Neuronal stem cell (in vitro differentiated cells): ENCODE results near the gene DOCK8.

Source experiments
- DNase-seq: peaks from one replicate; pipeline ENCODE4 v3.0.0-alpha.2; 2013; ENCODE audit warnings: low spot score
- H2AFZ ChIP-seq: one replicate; pipeline ENCODE4 v1.6.1; 2013; ENCODE audit warnings: mild to moderate bottlenecking, low read length, inconsistent platforms
- H2AK5ac ChIP-seq: 2 replicates; pipeline ENCODE4 v1.6.1; 2013; ENCODE audit warnings: low read depth, mild to moderate bottlenecking, inconsistent platforms, low read length, moderate library complexity, mixed read lengths
- H2BK120ac ChIP-seq: 2 replicates; pipeline ENCODE4 v1.6.1; 2013; ENCODE audit warnings: low read depth, mild to moderate bottlenecking, inconsistent platforms, low read length, moderate library complexity, mixed read lengths
- H2BK12ac ChIP-seq: one replicate; pipeline ENCODE4 v1.6.1; 2013; ENCODE audit warnings: low read length, inconsistent platforms
- H2BK15ac ChIP-seq: 2 replicates; pipeline ENCODE4 v1.6.1; 2013; ENCODE audit warnings: mild to moderate bottlenecking, low read length, inconsistent platforms, mixed read lengths
- H2BK5ac ChIP-seq: one replicate; pipeline ENCODE4 v1.6.1; 2013; ENCODE audit warnings: inconsistent platforms, mild to moderate bottlenecking, low read length, moderate library complexity
- H3K14ac ChIP-seq: one replicate; pipeline ENCODE4 v1.6.1; 2013; ENCODE audit warnings: low read length, inconsistent platforms
- H3K18ac ChIP-seq: 2 replicates; pipeline ENCODE4 v1.6.1; 2013; ENCODE audit warnings: low read length, inconsistent platforms
- H3K23ac ChIP-seq: 2 replicates; pipeline ENCODE4 v1.6.1; 2013; ENCODE audit warnings: low read depth, mild to moderate bottlenecking, mixed read lengths, low read length, inconsistent platforms; ENCODE audit not compliant: poor library complexity
- H3K27ac ChIP-seq: replicated peaks from 3 replicates; pipeline ENCODE4 v1.5.1; 2013; ENCODE audit warnings: low read length, inconsistent platforms
- H3K27me3 ChIP-seq, 3 experiments: 2 replicates each; pipeline ENCODE4 v1.6.1; 2013; ENCODE audit warnings: low read length in 3 of 3, mild to moderate bottlenecking in 2 of 3, inconsistent platforms in 1 of 3, low read depth in 1 of 3, mixed read lengths in 1 of 3, moderate library complexity in 1 of 3; ENCODE audit not compliant: control insufficient read depth in 3 of 3, insufficient read depth in 3 of 3
- H3K36me3 ChIP-seq, 2 donors: replicated peaks in 1 of 2; 2 replicates each; pipeline ENCODE4 v1.6.1; 2013; ENCODE audit warnings: low read length in 2 of 2; ENCODE audit not compliant: control insufficient read depth in 2 of 2, insufficient read depth in 2 of 2
- H3K4ac ChIP-seq: 2 replicates; pipeline ENCODE4 v1.6.1; 2013; ENCODE audit warnings: inconsistent platforms, mild to moderate bottlenecking, low read length, moderate library complexity
- H3K4me1 ChIP-seq, 2 donors: 1 replicate in 1 of 2; 2 replicates in 1 of 2; pipeline ENCODE4 v1.6.1; 2013; ENCODE audit warnings: low read length in 2 of 2, low read depth in 1 of 2; ENCODE audit not compliant: control insufficient read depth in 2 of 2, insufficient read depth in 1 of 2
- H3K4me2 ChIP-seq: one replicate; pipeline ENCODE4 v1.6.1; 2013; ENCODE audit warnings: mild to moderate bottlenecking, low read length, inconsistent platforms; ENCODE audit not compliant: insufficient read depth, poor library complexity, severe bottlenecking
- H3K4me3 ChIP-seq, 2 donors: 2 replicates each; pipeline ENCODE4 v1.5.1; 2013; ENCODE audit warnings: low read length in 2 of 2, mild to moderate bottlenecking in 2 of 2, inconsistent platforms in 1 of 2, moderate library complexity in 1 of 2
- H3K79me1 ChIP-seq: one replicate; pipeline ENCODE4 v1.6.1; 2013; ENCODE audit warnings: low read depth, mild to moderate bottlenecking, inconsistent platforms, low read length, moderate library complexity
- H3K9ac ChIP-seq: one replicate; pipeline ENCODE4 v1.6.1; 2013; ENCODE audit warnings: mild to moderate bottlenecking, low read depth, low read length, inconsistent platforms; ENCODE audit not compliant: poor library complexity
- H3K9me3 ChIP-seq, 2 donors: replicated peaks in 1 of 2; 2 replicates each; pipeline versions ENCODE3 to v1.6.1; 2013; ENCODE audit warnings: low read length in 2 of 2, mild to moderate bottlenecking in 2 of 2, inconsistent platforms in 1 of 2, low read depth in 1 of 2, mixed read lengths in 1 of 2, moderate library complexity in 1 of 2; ENCODE audit not compliant: control insufficient read depth in 2 of 2, insufficient read depth in 1 of 2
- H4K8ac ChIP-seq: one replicate; pipeline ENCODE4 v1.6.1; 2013; ENCODE audit warnings: low read depth, mild to moderate bottlenecking, inconsistent platforms, low read length, moderate library complexity
- H4K91ac ChIP-seq: one replicate; pipeline ENCODE4 v1.6.1; 2013; ENCODE audit warnings: low read length, low read depth, mild to moderate bottlenecking, inconsistent platforms; ENCODE audit not compliant: poor library complexity
- WGBS, 2 donors: extraction: QIAGEN DNeasy Blood & Tissue Kit; methylation state at CpG; one replicate each; pipeline ENCODE4 v1.1.7; 2013; ENCODE audit warnings: missing lambda C conversion rate in 2 of 2, mixed read lengths in 1 of 2; ENCODE audit not compliant: insufficient read length in 2 of 2, insufficient replicate concordance in 1 of 2; ENCODE audit errors: extremely low coverage in 2 of 2; 5-methylcytosine and 5-hydroxymethylcytosine counted together

DOCK8 gene

DNA sequence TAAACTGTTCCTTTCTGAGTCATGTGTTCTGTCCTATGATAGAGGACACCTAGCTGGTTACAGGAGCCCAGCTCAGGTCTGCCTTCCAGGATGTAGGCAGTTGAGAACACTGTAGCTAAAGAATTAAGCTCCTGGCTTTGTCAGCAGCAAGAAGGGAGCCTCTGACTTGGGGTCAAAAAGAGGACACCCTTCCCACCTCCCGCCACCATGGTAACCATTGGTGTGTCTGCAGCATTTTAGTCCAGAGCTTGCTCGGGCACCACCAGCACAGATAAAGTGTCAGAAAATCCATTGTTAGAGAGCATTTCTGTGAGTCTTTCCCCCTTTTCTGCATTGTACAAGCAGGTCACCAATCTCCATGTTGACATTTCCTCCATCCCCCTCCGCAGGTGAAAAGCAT, 181.7 kb downstream of the DOCK8 start:
- Histone ChIP-seq H3K27me3 (no peaks in the 10 kb centered on the region), H4K91ac (no peak overlapping the region), H2AK5ac (no peak overlapping the region), H2BK120ac (no peak overlapping the region), H2BK12ac (no peak overlapping the region), H3K9me3 (no peaks in the 10 kb centered on the region), H3K27ac (no peak overlapping the region), H4K8ac (no peak overlapping the region), H3K4ac (no peak overlapping the region), H3K36me3 (no peaks in the 10 kb centered on the region), H3K14ac (no peak overlapping the region), H2AFZ (no peak overlapping the region), H3K4me3 (no peak overlapping the region), H3K18ac (no peak overlapping the region), H3K79me1 (no peaks in the 10 kb centered on the region), H2BK5ac (no peak overlapping the region), H2BK15ac (no peak overlapping the region), H3K23ac (no peak overlapping the region), H3K4me1 (no peaks in the 10 kb centered on the region), H3K4me2 (no peak overlapping the region), H3K9ac (no peak overlapping the region)
- DNase-seq, result no peak
- WGBS, 2 donors, result no CpG with 5 or more reads among the region's 3 CpGs

DNA sequence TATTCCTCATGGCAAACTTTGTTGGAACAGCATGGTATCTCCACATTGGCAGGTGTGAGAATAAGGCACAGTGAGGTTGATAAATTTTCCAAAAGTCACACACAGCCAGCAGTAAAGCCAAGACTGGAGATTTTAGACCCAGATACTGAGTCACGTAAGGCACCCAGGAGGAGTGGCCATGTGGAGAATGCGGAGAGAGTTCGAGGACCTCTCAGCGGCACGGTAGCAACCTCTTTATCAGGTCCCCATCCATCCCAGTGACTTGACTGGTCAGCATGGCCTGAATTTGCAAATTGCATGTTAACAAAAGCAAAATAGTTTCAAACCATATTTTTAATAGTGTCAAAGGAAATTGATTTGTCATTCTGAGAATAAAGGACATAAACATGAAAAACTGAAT, 183.4 kb downstream of the DOCK8 start:
- no peaks in the 10 kb centered on the region for H3K79me1 ChIP-seq
- H2BK5ac ChIP-seq, result no peak overlapping the region
- H3K23ac ChIP-seq, result no peak overlapping the region
- no peak overlapping the region for H4K91ac ChIP-seq
- H2AFZ ChIP-seq, result no peak overlapping the region
- no peak for DNase-seq
- no peak overlapping the region for H3K9ac ChIP-seq
- H3K4me2 ChIP-seq, result no peak overlapping the region
- no peaks in the 10 kb centered on the region for H3K9me3 ChIP-seq
- no peak overlapping the region for H3K4ac ChIP-seq
- H2BK12ac ChIP-seq, result no peak overlapping the region
- H2BK120ac ChIP-seq, result no peak overlapping the region
- H3K27ac ChIP-seq, result no peak overlapping the region
- no peaks in the 10 kb centered on the region for H3K36me3 ChIP-seq
- no CpG with 5 or more reads among the region's 5 CpGs for WGBS, 2 donors
- H2AK5ac ChIP-seq, result no peak overlapping the region
- no peak overlapping the region for H4K8ac ChIP-seq
- H3K27me3 ChIP-seq, result no peaks in the 10 kb centered on the region
- no peak overlapping the region for H2BK15ac ChIP-seq
- H3K14ac ChIP-seq, result no peak overlapping the region
- no peak overlapping the region for H3K18ac ChIP-seq
- H3K4me1 ChIP-seq, result no peaks in the 10 kb centered on the region
- no peak overlapping the region for H3K4me3 ChIP-seq

DNA sequence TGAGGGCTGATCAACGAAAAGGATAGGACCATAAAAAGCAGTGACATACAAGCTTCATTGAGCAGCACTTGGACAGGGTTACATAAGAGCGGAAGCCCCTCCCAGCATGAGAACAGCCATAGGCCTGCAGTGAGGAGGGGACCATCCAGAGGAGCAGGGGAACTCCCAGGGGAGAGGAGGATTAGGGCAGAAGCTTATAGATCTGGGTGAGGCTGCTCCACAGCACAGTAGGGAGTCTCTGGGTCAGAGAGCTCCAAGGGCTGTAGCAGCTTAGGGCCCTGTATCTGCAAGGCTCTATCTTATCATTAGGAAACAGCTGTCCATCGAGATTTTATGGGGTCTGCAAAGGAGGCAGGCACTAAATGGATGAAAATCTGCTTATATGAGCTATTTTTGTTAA, 186.6 kb downstream of the DOCK8 start:
- Histone ChIP-seq H3K4me2 (no peak overlapping the region), H3K27me3 (no peaks in the 10 kb centered on the region), H3K36me3 (no peaks in the 10 kb centered on the region), H2BK120ac (no peak overlapping the region), H3K9ac (no peak overlapping the region), H3K14ac (no peak overlapping the region), H3K9me3 (no peaks in the 10 kb centered on the region), H3K23ac (no peak overlapping the region), H3K18ac (no peak overlapping the region), H4K8ac (no peak overlapping the region), H2AFZ (no peak overlapping the region), H3K4me3 (peak overlapping the region in 1 of 2 donors; percentile 11), H3K4ac (no peak overlapping the region), H2BK12ac (no peak overlapping the region), H2BK15ac (no peak overlapping the region), H2BK5ac (no peak overlapping the region), H3K4me1 (no peaks in the 10 kb centered on the region), H3K79me1 (no peaks in the 10 kb centered on the region), H3K27ac (no peak overlapping the region), H2AK5ac (no peak overlapping the region), H4K91ac (no peak overlapping the region)
- no peak for DNase-seq
- no CpG with 5 or more reads among the region's 3 CpGs for WGBS, 2 donors

DNA sequence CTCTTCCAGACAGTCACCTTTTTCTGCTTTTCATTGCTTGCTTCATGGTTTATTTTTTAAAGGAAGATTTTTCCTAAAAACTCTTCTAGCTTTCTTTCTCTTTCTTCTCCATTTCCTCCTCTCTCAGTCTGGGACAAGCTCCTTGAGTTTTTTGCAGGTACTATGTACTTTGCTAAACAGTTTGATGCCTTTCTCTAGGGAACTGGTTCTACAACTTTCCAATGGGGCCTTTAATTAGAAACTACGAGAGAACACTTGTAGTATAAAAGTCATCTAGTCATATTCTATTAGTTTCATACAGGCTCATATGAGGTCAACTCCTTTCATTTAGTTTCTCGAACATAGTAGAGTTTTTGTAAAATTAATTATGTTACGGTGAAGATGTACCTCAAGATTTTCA, 189.6 kb downstream of the DOCK8 start:
- H2BK12ac ChIP-seq, result no peak overlapping the region
- no peak overlapping the region for H3K4ac ChIP-seq
- no peak overlapping the region for H3K27ac ChIP-seq
- no peak overlapping the region for H3K4me2 ChIP-seq
- no peaks in the 10 kb centered on the region for H3K27me3 ChIP-seq
- no peak overlapping the region for H2BK5ac ChIP-seq
- no peak overlapping the region for H3K4me3 ChIP-seq
- H2AK5ac ChIP-seq, result no peak overlapping the region
- H3K23ac ChIP-seq, result no peak overlapping the region
- no peaks in the 10 kb centered on the region for H3K4me1 ChIP-seq
- no peak overlapping the region for H2AFZ ChIP-seq
- H3K18ac ChIP-seq, result no peak overlapping the region
- H3K36me3 ChIP-seq, result no peaks in the 10 kb centered on the region
- H3K9ac ChIP-seq, result no peak overlapping the region
- no CpG with 5 or more reads among the region's 3 CpGs for WGBS, 2 donors
- no peak overlapping the region for H4K8ac ChIP-seq
- no peak overlapping the region for H2BK15ac ChIP-seq
- no peak overlapping the region for H3K14ac ChIP-seq
- no peak overlapping the region for H4K91ac ChIP-seq
- H3K79me1 ChIP-seq, result no peaks in the 10 kb centered on the region
- H2BK120ac ChIP-seq, result no peak overlapping the region
- DNase-seq, result no peak
- no peaks in the 10 kb centered on the region for H3K9me3 ChIP-seq
